ENCODE measurements around the gene CSNK1G3. TPM values are rescaled to one million over a fixed set of nuclear protein-coding genes. Genes with fewer than 3 reads are reported as not detected.

CSNK1G3 gene
- total RNA-seq, 1 experiment from 2014 or later, result 51.1 TPM

GRCh38 chr5:123545506-123545905 lies 33.5 kb downstream of the CSNK1G3 start:
- Histone ChIP-seq H3K4me3 (replicated peaks in 1 of 2; ENCODE audit: low read depth in 1 of 2, low read length in 2 of 2) (no peak overlapping the region), H2AFZ (ENCODE audit: low read depth, low read length, poor library complexity, severe bottlenecking) (no peak overlapping the region), H4K20me1 (ENCODE audit: insufficient read depth) (peaks cover 6% of the 10 kb centered on the region; the same call in 1 of the 2 replicates), H3K27ac (ENCODE audit: low read depth, low read length) (no peak overlapping the region), H3K4me2 (ENCODE audit: low read length) (no peak overlapping the region), H3K36me3 (ENCODE audit: control insufficient read depth in 1 of 2, insufficient read depth in 2 of 2, low read length in 2 of 2) (no peaks in the 10 kb centered on the region), H3K9me3 (ENCODE audit: control insufficient read depth in 1 of 2, insufficient read depth in 1 of 2, low read depth in 1 of 2, low read length in 2 of 2) (no peaks in the 10 kb centered on the region), H3K79me2 (ENCODE audit: insufficient read depth, low read length) (peaks cover 83% of the 10 kb centered on the region), H3K9ac (ENCODE audit: low read length) (no peak overlapping the region), H3K4me1 (ENCODE audit: control insufficient read depth in 1 of 2, insufficient read depth in 2 of 2, low read length in 2 of 2) (no peaks in the 10 kb centered on the region), H3K27me3 (ENCODE audit: insufficient read depth, low read length) (no peaks in the 10 kb centered on the region), H3K9me2 (ENCODE audit: insufficient read depth) (no peaks in the 10 kb centered on the region)
- ChIA-PET POLR2A (no interaction called here), RAD21 (ENCODE audit: low non-redundant PET in 1 of 2, low total read pairs in 2 of 2, uncharacterized antibody in 2 of 2, unreplicated experiment in 2 of 2) (no interaction called here), CTCF (interaction anchor here (1.0 kb wide), 1 partner anchor 9 kb away, joined by 3 read pairs; no protein-coding TSS in a partner anchor)
- intact Hi-C loops (cut with micrococcal nuclease), result no loop called here
- no peak for ATAC-seq
- no peak for TF ChIP-seq POLR2AphosphoS5 (IDR thresholded peaks at IDR 0.05; ENCODE audit: low read depth, low read length)
- no peak for TF ChIP-seq MAX (IDR thresholded peaks at IDR 0.05)
- no peak for TF ChIP-seq ELF1 (IDR thresholded peaks at IDR 0.05; ENCODE audit: borderline replicate concordance, low read depth)
- TF ChIP-seq ATF3 (IDR thresholded peaks at IDR 0.05), result no peak
- TF ChIP-seq RAD21 (IDR thresholded peaks at IDR 0.05; ENCODE audit: low read depth), result peak; percentile 50
- TF ChIP-seq ZBTB33 (IDR thresholded peaks at IDR 0.05; ENCODE audit: extremely low read depth, insufficient replicate concordance, low read length), result no peak
- peak in 2 of 3 experiments; percentile 51 to 60; a peak in 4 of 6 replicates for TF ChIP-seq CTCF (IDR thresholded peaks at IDR 0.05 in 2 of 3, conservative IDR thresholded peaks at IDR 0.05 in 1 of 3; ENCODE audit: borderline replicate concordance in 1 of 3, insufficient read depth in 1 of 3, low read depth in 2 of 3, low read length in 2 of 3)
- DNase-seq (ENCODE audit: low read depth, low spot score), result no peak
- no TSS peak for BruUV-seq (replicated peaks)

Measured in HCT116 (cell line).